DND-41 (cell line): ENCODE data around the gene LGI1.

Experiments used
- CTCF ChIP-seq: IDR thresholded peaks from 2 replicates; pipeline ENCODE4 v1.5.1; 2012; ENCODE audit warnings: borderline replicate concordance, low read length, moderate library complexity, mild to moderate bottlenecking; ENCODE audit not compliant: poor library complexity, severe bottlenecking; ENCODE audit errors: extremely low read depth
- EZH2 ChIP-seq: IDR thresholded peaks from 3 replicates; pipeline ENCODE4 v1.6.1; 2012; ENCODE audit warnings: borderline replicate concordance, low read depth, mild to moderate bottlenecking, moderate library complexity, low read length, inconsistent platforms; ENCODE audit not compliant: severe bottlenecking

GRCh38 chr10:93815304-93816096 is 57.8 kb downstream of the LGI1 start:
- TF ChIP-seq CTCF (no peak), EZH2 (no peak)
